RPMI7951 (cell line): Measurements from ENCODE around the gene XXYLT1. TPM values are rescaled to one million over a fixed set of nuclear protein-coding genes. Genes with fewer than 3 reads are reported as not detected.

Experiments used
- DNase-seq: peaks from one replicate; pipeline ENCODE4 v3.0.0-alpha.2; 2012; ENCODE audit warnings: low read depth
- total RNA-seq: library from RNA; depleted of rRNA; stranded (reverse); fragments of >200 nt; shearing (Covaris generic); gene quantifications from 2 replicates; pipeline ENCODE4 v1.2.3, GENCODE V29; 2014

Gene XXYLT1
- total RNA-seq, 1 experiment from 2014 or later = 24.2 TPM

DNA sequence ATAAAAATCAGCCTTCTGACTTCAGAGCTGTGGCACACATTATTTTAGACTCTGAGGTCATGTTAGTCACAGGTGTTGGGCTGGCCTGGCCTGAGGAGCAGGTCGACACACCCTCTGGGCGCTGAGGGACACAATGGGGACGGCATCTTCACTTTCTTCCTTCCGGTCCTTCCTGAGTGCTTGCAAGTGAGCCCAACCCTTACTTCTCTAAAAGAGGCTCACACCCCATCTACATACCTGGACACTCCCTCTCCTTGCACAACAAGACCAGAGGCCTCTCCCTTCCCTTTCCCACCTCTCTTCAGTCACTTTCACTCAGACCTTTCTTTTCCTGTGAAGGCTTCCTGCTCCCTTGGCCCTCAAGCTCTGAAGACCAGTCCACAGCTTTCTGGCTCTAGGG is 85.4 kb downstream of the XXYLT1 start:
- no peak for DNase-seq

DNA sequence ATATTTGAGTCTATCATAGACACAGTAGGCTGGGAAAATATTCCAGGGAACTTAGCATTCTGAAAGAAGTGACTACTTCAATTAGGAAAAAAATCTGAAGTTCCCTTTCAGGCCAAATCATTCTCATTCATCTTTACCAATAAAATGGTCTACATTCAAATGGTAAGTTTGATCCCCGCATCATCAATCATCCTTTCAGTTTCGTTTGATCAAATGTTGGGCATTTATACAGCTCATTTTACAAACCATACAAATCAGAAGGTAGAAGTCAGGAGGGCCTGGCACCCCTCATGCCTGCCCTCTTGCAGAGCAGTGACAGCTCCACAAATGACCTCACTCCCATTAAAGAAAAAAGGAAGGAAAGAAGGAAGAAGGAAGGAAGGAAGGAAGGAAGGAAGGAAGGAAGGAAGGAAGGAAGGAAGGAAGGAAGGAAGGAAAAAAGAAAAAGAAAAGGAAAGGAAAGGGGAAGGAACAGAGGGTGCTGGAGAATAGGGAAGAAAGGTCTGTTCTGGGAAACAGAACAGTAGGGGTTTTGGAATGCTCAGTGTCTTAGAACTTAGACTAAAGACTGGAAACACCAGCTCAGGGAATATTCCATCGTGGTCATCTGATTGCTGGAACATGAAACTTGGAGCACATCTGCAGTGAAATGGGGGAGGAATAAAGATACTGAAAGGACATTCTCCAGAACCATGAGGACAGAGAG is 86.1 kb downstream of the XXYLT1 start:
- DNase-seq = no peak

DNA sequence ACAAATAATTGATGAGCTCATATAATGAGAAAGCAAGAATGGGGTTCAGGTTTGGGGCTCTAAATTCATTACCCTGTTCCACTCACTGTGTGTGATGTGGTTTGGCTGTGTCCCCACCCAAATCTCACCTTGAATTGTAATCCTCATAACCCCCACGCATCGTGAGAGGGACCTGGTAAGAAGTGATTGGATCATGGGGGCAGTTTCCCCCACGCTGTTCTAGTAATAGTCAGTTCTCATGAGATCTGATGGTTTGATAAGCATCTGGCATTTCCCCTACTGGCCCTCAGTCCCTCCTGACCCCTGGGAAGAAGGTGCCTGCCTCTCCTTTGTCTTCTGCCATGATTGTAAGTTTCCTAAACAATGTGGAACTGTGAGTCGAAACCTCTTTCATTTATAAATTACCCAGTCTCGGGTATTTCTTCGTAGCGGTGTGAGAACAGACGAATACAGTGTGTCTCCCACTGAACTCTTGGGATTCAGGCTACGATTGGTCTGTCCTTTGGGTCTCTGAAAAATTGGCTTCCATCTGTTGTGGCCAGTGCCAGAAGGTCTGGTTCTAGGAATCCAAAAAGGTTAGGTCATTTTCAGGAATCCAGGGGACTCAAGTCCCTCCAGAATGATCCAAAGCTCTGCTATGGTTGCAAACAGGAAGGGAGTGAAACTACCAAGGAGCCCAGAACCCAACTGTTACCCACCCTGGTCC is 87.7 kb downstream of the XXYLT1 start:
- DNase-seq = no peak

DNA sequence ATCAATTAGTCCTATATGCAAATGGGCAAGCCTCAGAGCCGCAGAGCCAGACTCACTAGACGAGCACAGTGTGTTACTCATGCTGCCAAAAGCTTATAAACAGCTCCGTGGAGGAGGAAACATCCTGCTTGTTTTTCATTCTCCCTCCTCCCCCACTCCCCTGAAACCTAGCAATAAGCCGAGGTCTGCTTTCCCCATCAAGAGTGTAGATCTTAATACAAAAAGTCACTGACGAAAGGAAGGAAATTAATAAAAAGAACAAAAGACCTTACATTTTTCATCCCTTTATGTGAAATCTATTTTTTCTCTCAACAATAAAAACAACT is 88.5 kb downstream of the XXYLT1 start:
- no peak for DNase-seq

DNA sequence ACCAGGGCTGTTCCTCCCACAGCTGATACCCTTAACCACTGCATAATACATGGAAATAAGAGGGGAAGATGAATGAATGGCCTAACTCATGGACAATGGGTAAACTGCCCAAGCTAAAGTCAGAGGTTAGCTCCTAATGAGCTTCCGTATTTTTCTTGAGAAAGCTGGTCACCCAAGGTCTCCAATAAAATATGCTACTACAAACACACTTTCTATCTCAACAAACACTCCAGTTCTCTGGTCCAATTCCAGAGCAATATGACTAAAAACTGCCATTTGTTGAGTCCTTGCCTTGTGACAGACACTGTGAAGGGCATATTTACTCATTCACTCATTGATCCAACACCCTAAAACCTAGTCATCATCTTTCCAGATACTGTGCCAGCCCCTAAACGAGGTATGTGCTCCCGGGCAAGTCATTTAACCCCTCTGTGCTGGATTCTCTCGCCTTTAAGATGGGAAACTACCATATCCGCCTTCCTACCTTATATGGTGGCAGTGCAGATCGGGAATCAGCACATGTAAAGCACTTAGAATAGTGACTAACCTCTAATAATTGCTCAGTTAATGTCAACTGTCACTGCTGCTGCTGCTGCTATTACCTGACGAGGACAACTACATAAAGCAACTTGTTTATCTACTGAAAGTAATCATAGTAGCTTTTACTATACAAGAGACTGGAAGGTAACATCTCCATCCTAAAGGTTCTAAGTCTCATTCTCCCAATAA is 89.1 kb downstream of the XXYLT1 start:
- DNase-seq = no peak

- no peak for DNase-seq
Observed at GRCh38 chr3:195181113-195181498, 89.9 kb downstream of the XXYLT1 start.

- no peak for DNase-seq
Observed at GRCh38 chr3:195180490-195181112, 90.4 kb downstream of the XXYLT1 start.

DNA sequence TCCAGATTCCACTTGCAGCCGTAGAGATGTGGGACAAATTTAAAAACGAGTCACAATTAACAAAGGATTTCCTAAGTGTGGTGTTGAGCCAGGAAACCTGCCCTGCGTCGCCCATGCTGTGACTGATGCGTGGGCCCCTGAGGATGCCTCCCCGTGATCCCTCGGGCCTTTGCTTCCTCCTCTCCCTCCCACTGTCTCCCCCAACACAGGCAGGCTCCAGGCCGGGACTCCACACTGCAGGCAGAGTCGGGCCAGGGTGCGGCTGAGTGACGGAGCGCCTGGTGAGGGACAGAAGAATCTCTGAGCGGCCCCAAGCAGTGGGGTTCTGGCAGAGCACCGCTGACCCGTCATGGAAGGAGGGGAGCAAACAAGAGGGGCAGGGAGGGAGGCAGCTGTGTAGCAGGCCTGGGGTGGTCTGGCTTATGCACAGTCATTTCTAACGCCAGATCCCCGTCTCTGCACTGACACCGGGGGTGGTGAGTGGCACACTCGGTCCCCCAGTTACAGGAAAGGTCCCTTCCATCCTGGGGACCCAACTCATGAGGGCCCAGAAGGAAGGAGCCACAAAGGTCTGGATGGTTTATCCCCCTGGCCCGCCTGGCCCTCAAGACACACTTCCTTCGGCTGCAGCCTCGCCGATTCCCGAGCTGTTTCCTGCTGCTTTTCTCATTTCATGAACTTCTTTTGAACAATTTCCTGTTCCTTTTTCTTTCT is 91.0 kb downstream of the XXYLT1 start:
- DNase-seq = no peak

DNA sequence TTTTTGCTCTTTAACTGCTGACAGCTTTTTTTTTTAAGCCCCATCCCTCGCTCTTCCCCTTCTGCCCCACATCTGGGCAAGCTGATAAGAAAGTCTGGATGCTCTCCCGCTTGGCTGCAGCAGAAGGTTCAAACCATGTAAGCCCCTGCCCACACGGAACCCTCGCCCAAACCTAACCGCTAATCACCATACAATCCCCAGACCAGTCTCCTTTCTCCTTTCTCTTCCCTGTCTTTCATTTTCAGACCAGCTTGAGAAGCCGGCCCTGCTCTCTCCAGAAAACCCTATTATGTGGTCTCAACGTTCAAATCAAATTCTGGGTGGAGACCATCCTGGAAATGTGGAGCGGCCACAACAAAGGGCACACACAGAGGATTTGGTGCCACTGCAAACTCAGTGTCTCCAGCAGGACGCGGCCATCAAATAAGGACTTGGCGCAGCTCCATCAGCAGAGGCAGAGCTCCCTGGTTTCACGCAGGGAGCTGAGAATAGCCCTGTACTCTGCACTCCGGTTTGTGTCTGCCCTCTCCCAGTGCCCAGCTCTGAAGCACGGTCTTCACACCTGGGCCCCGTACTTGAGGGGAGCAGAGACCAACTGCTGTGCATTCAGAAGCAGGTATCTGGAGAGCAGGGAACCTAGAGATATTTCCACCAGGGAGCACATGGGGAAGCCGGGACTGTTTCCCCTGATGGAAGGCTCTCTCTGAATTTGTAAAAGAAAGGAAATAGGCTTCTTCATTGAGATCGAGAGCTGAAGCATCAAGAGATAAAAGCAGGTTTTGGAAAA is 92.6 kb downstream of the XXYLT1 start:
- DNase-seq = no peak

GRCh38 chr3:195177422-195178123 is 93.4 kb downstream of the XXYLT1 start:
- no peak for DNase-seq

DNA sequence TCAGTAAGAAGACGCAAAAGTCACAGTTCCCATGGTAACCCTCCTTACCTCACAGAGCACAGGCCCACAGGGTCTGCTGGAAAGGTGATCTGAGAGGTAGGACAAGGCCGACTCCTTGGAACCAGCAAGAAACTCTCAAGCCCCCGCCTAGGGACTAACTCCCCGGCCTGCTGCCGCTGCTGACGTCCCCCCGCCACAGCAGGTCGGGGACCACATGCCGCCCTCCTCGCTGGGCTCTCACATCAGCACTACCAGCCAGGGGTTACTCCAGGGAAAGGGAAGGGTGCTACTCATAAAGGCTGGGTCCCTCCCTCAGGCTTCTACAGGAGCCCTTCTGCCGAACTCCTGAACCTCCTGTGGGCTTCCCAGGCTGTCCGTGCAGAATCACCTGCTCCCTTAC is 94.2 kb downstream of the XXYLT1 start:
- no peak for DNase-seq

GRCh38 chr3:195175476-195176337 is 95.3 kb downstream of the XXYLT1 start:
- DNase-seq = no peak

- DNase-seq = no peak
Observed at GRCh38 chr3:195175076-195175475, 95.9 kb downstream of the XXYLT1 start.

DNA sequence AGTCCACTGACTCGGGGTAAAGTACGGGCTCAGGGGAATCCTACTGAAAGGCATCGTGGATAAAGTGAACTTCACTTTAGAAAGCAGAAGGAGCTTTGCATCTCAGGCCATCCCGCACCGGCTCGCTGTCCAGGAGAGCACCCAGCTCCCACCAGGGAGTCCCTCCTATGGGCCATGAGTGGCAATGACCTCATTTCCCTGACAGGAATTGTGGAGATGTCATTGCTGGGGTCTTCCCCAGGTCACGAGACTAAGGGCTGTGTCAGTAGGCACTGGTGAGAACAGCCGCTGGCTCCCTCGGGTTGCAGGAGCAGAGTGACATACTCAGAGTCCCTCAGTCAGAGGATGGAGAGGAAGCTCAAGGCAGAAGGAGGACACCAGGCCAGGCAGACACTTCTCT is 97.3 kb downstream of the XXYLT1 start:
- DNase-seq = no peak

GRCh38 chr3:195172896-195173295 is 98.1 kb downstream of the XXYLT1 start:
- DNase-seq = no peak

GRCh38 chr3:195172039-195172684 is 98.8 kb downstream of the XXYLT1 start:
- DNase-seq = no peak

DNA sequence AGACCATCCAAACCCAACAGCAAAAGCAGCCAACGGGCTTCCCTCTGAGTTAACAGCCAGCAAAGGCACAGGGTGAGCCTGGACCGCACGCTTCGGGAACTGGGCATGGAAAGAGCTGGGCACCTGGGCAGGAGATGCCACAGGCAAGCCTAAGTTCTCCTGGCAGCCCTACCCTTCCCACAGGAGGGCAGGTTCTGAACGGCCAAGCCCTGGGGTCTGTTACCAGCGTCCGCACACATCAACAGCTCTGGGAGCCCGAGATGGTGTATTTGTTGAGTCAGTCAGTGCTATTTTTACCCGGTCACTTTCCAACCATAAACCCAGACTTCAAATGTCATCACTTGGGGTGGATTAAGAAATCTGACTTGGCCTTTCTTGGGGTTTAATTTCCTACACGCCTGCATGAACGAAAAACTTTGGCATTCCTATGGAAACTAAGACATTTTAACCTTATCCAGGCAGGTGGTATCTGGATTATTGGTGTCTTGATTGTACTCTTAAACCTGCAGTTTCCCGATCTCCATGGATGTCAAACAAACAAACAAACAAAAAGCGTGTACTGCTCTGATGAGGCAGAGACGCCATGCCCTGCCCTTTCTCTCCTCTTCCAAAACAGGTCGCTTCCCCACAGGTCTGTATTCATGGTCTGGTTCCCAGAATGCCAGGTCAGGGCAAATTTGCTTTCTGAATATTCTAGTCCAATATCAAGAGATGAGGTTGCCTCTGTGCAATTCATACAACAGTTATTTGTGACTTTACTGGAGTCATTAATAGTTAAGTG is 99.7 kb downstream of the XXYLT1 start:
- DNase-seq = no peak

DNA sequence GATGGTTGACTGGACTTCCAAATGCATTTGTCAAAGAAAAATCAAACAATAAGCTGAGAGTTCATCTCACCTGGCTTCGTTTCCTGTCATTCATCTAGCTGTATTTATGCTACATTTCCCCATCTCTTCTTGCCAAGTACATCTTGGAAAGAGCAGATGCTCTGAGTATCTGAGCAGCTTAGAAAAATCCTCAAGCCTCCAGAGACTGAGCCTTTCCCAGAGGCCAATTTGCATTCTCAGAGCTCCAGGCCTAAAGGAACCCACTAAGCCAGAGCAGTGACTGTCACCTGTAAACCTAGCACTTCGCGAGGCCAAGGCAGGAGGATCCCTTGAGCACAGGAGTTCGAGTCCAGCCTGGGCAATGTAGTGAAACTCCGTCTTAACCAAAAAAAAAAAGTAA is 100.5 kb downstream of the XXYLT1 start:
- DNase-seq = no peak
